Activated CD8-positive, alpha-beta memory T cell treated with anti-CD3 and anti-CD28 coated beads, Interleukin-2, amount 50 U/mL, for 24 hours (primary cell): ENCODE results near the gene SHB.

Experiments
- DNase-seq: peaks from one replicate; pipeline ENCODE4 v3.0.0-alpha.2; 2020; ENCODE audit errors: extremely low read depth

Gene SHB

DNA sequence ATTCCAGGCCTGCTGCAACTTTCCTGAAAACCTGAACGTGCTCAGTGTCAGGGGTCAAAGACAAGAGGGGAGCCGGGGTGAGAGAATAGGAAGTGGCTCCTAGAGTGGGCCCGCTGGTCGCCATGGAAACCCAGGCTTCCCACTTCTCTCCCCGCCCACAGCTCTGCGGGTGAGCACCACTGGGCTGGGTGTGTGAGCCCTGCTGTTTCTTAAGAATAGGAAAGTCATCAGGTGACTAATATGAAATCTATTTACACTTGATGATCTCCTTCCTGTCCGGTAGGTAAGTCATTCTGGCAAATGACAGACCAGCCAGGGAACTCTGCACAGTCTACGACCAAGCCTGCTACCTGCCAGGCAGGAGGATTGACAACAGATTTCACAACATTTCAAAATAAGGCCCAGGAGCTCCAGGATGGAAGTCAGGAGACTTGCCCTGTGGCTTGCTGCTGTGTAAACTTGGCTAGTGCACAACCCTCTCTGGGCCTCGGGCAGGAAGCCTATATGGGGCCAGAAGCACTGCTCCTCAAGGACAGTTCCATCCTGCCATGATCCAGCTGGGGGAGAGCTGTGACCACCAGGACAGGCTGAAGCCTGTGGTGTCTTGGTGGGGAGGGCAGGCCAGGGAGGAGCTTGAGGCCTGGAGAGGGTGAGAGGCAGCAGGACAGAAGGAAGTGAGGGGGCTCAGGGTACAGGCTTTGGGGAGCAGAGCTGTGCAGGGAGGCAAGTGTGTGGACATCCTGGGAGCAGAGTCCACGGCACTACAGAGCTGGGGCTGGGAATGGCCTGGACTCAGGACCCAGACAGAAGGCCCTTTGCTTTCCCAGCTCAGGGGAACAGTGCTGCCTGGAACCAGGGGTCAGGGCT is 60.6 kb downstream of the SHB start:
- peak; percentile 33 for DNase-seq

DNA sequence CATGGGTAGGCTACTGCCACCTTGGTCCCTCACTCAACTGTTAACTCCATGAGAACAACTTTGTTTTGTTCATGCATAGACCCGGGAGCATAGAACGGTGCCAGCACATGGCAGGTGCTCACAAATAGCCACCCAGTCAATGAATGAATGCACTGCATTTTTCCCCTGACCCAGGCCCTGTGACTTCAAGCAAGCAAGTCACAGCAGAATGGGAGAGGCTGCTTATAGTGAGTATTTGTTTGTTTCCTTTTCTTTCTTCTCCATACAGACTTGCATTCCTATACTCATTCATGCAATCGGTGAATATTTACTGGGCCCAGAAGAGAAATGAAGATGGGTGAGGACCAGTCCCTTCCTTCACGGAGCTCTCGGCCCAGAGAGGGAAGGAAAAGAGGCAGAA is 62.0 kb downstream of the SHB start:
- no peak for DNase-seq

- DNase-seq: no peak
Measured at GRCh38 chr9:38006163-38006562, 62.9 kb downstream of the SHB start.

DNA sequence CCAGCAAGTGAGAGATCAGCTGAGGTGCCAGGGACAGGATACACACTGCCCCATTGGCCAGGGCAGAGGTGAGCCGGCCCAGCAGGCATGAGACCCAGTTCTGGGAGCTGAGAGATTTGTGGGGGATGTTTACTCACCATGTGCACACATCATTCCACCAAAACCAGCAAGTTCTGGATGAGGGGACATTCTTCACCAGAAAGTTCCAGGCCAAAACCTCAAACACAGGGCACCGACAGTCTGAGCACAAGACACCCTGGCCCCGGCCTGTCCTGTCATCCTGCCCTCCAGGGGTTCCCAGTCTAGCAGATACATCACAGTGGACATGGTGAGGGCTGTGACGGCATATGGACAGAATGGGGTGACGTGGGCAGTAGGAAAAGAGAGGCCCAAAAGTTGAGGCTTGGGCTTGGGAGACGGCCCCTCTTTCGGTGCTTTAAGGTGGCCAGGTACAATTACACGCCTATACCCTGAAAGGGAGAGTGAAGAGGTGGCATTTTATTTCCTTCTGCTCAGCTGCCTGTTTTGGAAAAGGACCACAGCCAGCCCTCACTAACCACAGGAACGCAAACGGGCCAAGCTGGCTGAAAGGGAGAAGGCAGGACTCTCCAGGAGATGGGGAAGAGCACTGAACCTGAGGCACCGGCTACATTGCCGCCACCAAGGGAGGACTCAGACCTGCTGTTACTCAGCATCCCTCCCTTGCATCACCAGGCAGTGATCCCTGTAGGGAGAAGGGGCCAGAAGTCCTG is 64.0 kb downstream of the SHB start:
- no peak for DNase-seq

DNA sequence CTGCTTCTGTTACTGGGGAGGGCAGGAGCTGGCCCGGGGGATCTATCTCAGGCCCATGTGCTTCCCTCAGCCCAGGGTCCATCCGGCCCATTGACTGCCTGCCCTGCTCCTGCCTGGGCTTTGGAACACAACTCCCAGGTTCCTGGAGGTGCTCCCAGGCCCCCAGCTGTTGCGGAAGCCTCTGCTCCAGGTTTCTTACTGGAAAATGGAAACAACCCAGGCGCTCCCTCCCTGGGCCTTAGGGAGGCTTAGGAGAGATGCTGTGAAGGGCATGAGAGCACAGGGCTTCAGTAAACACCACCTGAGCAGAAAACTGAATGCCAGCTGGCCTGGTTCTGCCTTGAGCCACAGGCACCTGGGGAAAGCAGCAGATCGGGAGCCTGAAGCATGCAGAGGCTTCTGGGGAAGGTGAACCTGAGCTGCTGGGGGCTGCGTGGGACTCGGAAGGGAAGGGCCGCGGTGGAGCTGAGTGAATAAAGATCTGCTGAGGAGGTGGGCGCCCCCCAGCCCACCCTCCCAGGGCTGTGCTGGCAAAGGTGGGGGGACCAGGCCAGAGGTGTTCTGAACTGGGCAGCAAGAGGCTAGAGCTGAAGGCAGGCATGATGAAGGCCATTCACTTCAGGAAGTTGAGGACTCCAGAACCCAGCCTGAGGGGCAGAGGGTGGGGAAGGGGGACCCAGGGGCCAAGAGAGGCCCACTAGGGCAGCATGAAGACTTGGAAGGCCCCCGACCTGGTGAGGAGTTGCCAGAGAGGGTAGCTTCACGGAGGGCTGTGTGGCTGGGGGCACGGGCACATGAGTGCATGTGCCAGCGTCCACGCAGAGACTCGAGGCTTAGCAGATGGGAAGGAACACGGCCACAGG is 64.8 kb downstream of the SHB start:
- DNase-seq: no peak

DNA sequence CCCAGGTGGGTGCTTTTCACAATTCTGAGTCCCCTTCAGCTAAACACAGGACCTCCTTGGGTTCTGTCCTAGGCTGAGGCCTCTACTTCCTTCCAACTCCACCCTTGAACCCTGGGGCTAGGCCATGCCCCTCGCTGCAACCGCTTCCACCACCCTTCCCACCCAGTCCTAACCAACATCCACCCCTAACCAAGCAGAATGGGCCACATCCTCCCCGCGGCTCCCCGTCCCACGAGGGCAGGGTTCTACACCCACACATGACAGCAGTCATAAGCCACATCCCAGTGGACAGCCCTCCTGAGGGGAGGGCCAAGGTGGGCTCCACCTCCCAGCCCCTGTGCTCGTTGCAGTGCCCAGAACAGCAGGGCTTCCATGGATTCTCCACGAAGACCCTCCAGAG is 65.8 kb downstream of the SHB start:
- DNase-seq: no peak

DNA sequence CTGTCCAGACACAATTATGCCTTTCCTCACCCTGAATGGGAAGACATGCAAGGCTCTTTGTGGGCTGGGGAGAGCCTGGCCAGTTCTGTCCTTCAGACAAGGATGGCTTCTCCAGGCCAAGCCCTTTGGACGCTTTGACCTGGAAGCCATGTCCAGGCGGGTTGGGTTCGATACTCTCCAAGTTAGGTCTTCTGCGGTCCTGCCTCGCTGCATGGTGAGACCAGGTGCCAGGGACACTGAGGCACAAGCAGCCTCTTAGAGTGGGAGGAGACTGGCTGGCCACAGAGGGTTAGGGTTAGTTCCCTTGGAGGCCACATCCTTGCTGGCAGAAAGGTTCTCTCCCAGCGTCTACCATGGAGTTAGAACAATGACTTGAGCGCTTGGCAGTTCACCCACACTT is 67.6 kb downstream of the SHB start:
- DNase-seq: no peak

- no peak for DNase-seq
Measured at GRCh38 chr9:38000735-38001134, 68.3 kb downstream of the SHB start.

DNA sequence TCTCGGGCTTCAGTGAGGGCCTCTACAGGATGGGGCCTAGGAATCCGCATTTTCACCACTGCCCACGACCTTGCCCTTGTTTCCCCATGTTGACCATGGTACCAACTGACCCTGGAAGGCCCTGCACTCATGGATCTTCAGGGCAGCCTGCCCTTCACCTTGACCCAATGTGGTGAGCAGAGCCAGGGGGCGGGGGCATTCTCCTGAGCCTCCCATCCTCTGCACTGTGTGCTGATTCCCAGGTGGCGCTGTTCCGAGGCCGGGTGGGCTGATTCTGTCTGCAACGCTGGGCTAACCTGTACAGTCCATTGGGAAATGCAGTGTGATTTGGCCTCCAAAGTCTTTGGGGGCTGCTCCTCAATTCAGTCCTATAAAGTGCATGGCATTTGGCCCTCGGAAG is 68.7 kb downstream of the SHB start:
- no peak for DNase-seq

GRCh38 chr9:37999588-38000189 is 69.3 kb downstream of the SHB start:
- DNase-seq: no peak

- DNase-seq: no peak
Measured at GRCh38 chr9:37998881-37999587, 70.0 kb downstream of the SHB start.

DNA sequence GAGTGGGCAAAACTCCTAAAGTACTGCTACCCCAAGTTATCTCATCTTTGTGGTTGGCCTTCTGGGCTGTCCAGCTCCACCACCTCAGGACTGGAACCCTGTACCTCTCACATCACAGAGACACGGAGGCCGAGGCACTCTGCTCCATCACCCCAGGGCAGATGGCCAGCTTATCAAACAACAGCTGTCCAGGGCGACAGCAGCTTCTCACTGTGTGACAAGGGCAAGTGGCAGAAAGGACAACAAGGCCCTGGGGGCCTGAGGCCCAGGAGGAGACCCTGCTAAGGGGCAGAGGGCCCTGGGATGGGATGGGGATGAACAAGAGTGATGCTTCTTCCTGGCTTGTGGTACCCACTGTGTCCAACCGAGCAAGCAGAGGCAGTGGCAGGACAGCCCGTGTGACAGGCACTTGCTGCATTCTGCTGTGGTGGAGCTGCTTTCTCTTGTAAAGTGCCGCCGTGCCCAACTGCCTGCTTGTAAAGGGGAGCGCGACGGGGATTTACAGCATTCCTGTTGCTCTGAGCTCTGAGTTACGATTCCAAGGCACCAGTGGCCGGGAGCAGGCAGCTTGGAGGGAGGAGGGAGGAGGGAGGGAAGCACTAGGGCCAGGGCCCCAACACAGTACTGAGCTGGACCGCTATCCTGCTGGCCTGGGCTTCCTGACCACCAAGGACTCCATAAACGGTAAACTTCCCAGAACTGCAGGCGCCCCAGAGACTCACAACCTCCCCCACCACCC is 71.2 kb downstream of the SHB start:
- no peak for DNase-seq

DNA sequence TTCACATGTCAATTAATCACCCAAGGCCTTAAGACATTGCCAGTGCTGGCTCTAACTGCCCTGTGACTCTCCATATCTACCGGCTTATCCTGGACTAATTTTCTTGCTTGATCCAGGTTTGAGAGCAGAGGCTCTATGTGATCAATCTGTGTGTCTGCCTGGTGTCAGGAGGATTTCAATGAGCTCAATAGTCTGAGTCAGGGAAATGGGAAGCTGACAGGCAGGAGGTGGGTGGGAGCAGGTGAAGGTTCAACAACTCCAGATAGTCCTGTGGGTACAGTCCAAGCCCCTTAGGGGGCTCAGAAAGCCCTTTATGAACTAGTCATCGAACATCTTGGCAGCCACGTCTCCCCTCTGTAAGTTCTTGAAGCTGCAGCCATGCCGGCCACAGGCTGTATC is 72.2 kb downstream of the SHB start:
- no peak for DNase-seq

- no peak for DNase-seq
Measured at GRCh38 chr9:37995961-37996818, 72.8 kb downstream of the SHB start.

- DNase-seq: no peak
Measured at GRCh38 chr9:37995348-37995737, 73.7 kb downstream of the SHB start.

- no peak for DNase-seq
Measured at GRCh38 chr9:37994639-37995347, 74.2 kb downstream of the SHB start.

GRCh38 chr9:37992924-37993349 is 76.1 kb downstream of the SHB start:
- no peak for DNase-seq

- DNase-seq: no peak
Measured at GRCh38 chr9:37990404-37991015, 78.5 kb downstream of the SHB start.
